Activated naive CD4-positive, alpha-beta T cell treated with anti-CD3 and anti-CD28 coated beads, Interleukin-2, amount 10 ng/mL, durations not matched to agents 7 days and 5 days (primary cell): ENCODE measurements around the gene FBLIM1.
A peak's percentile ranks its signal among the peaks of the same experiment; 100 is the strongest.

ENCODE experiments used
- CTCF ChIA-PET: fragments of 350-600 bp; sonication (Branson Sonifier 250); formaldehyde crosslinking; loops from one replicate; lab custom pipeline; 2021; ENCODE audit warnings: antibody characterized with exemption; lab: Charles Lee
- DNase-seq: peaks from one replicate; pipeline ENCODE4 v3.0.0-alpha.2; 2020
- H3K27ac Mint-ChIP-seq: one replicate; pipeline ENCODE4 v1.8.0; 2021; ENCODE audit warnings: mild to moderate bottlenecking, moderate library complexity, mixed read lengths
- H3K27me3 Mint-ChIP-seq: one replicate; pipeline ENCODE4 v1.8.0; 2021; ENCODE audit warnings: mild to moderate bottlenecking, mixed read lengths
- H3K36me3 Mint-ChIP-seq: one replicate; pipeline ENCODE4 v1.8.0; 2021; ENCODE audit warnings: mixed read lengths
- H3K4me1 Mint-ChIP-seq: one replicate; pipeline ENCODE4 v1.8.0; 2021; ENCODE audit warnings: mixed read lengths
- H3K4me3 Mint-ChIP-seq: one replicate; pipeline ENCODE4 v1.8.0; 2021; ENCODE audit warnings: mild to moderate bottlenecking, moderate library complexity, mixed read lengths
- H3K9me3 Mint-ChIP-seq: one replicate; pipeline ENCODE4 v1.8.0; 2021; ENCODE audit warnings: mixed read lengths

FBLIM1 gene

DNA sequence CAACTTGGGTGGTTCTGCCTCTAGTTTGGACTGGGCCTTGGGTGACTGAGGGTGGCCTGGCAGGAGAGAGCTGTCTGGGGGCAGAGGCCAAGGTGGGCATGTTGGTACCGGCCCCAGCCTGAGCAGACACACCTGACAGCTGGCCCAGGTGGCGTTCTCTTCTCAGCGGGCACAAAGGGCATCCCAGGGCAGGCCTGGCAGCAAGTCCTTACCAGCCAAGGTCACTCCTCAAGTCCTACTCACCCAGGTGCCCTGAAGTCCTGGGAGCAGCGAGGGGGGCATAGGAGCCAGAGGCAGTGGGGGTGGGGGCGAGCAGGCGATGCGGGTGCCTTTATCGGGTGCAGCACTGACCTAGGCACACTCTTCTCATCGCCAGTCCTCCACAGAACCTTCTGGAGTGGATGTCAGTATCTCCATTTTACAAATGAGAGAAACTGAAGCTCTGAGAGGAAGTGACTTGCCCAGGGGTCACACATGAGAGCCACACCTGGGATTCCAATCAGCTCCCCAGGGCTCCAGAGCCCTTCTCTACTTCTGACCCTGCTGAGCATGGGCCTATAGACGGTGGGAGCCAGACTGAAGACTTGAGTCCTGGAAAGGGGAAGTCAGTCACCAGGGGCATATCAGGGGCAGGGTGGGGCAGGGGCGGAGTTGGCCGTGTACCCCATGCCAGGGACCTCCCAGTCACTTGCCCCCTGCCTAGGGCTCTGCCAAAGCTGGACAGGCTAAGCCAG is 23.1 kb upstream of the FBLIM1 start:
- Mint-ChIP-seq H3K27ac (no peak overlapping the region), H3K27me3 (no peaks in the 10 kb centered on the region), H3K4me1 (no peaks in the 10 kb centered on the region), H3K36me3 (peaks cover 6% of the 10 kb centered on the region), H3K4me3 (no peak overlapping the region), H3K9me3 (no peaks in the 10 kb centered on the region)
- CTCF ChIA-PET = no interaction called here
- DNase-seq = no peak

DNA sequence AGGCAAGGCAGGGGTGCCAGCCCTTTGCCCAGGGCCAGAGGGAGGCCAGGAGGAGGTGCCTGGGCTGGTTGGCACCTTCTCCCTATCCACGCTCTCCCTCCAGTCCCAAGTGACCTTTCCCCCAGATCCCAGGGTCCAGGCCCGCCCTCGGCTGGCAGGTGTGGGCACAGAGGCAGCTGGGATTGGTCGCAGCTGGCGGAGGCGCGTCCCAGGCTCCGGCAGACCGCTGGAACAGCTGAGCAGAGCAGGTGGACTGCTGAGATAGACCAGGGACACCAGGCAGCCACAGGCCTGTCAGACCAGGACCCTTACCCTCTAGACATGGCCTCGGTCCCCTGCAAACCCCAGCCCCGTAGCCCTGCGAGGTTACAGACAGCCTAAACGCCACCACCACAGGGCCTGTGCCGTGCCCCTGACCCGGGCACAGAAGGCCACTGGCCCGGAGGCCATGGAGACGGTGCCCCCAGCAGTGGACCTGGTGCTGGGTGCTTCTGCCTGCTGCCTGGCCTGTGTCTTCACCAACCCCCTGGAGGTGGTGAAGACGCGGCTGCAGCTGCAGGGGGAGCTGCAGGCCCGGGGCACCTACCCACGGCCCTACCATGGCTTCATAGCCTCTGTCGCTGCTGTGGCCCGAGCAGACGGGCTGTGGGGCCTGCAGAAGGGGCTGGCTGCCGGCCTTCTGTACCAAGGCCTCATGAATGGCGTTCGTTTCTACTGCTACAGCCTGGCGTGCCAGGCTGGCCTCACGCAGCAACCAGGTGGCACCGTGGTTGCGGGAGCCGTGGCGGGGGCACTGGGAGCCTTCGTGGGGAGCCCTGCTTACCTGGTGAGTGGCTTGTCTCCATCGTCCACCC is 22.3 kb upstream of the FBLIM1 start, which contains the start of gene SLC25A34:
TSS of gene SLC25A34 (plus strand) at position 221 of the 854 bp plus-strand sequence. CDS start at position 449, 228 bp downstream.
- Mint-ChIP-seq H3K9me3 (no peaks in the 10 kb centered on the region), H3K4me1 (peaks cover 3% of the 10 kb centered on the region), H3K4me3 (no peak within 1 kb of the TSS), H3K27ac (no peak within 1 kb of the TSS), H3K27me3 (peaks cover 2% of the 10 kb centered on the region), H3K36me3 (peaks cover 6% of the 10 kb centered on the region)
- DNase-seq = no peak
- CTCF ChIA-PET = no interaction called here

GRCh38 chr1:15736892-15737261 is 21.7 kb upstream of the FBLIM1 start:
- H3K27ac Mint-ChIP-seq = no peak overlapping the region
- CTCF ChIA-PET = interaction anchor here (5.7 kb wide), 1 partner anchor 142 kb away, joined by 60 read pairs; no protein-coding TSS in a partner anchor

GRCh38 chr1:15737324-15738319 is 21.0 kb upstream of the FBLIM1 start:
- peaks cover 6% of the 10 kb centered on the region for H3K27me3 Mint-ChIP-seq
- no peaks in the 10 kb centered on the region for H3K9me3 Mint-ChIP-seq
- H3K4me3 Mint-ChIP-seq = no peak overlapping the region
- CTCF ChIA-PET = interaction anchor here (1.1 to 5.7 kb wide), 2 partner anchors 54 to 143 kb away, joined by 3 to 60 read pairs; no protein-coding TSS in a partner anchor
- peaks cover 7% of the 10 kb centered on the region for H3K4me1 Mint-ChIP-seq
- no peak overlapping the region for H3K27ac Mint-ChIP-seq
- peaks cover 1% of the 10 kb centered on the region for H3K36me3 Mint-ChIP-seq
- no peak for DNase-seq

More at GRCh38 chr1:15736892-15737261, 21.7 kb upstream of the FBLIM1 start:
- no peak for DNase-seq
- Mint-ChIP-seq H3K9me3 (no peaks in the 10 kb centered on the region), H3K4me1 (peaks cover 7% of the 10 kb centered on the region), H3K36me3 (peaks cover 6% of the 10 kb centered on the region), H3K27me3 (peaks cover 6% of the 10 kb centered on the region), H3K4me3 (no peak overlapping the region)

- Mint-ChIP-seq H3K4me1 (peaks cover 7% of the 10 kb centered on the region), H3K27ac (no peak overlapping the region), H3K27me3 (peaks cover 6% of the 10 kb centered on the region), H3K36me3 (no peaks in the 10 kb centered on the region), H3K9me3 (no peaks in the 10 kb centered on the region), H3K4me3 (no peak overlapping the region)
- DNase-seq = no peak
- CTCF ChIA-PET = interaction anchor here (5.7 kb wide), 1 partner anchor 144 kb away, joined by 60 read pairs; no protein-coding TSS in a partner anchor
Observed at GRCh38 chr1:15738416-15739113, 20.0 kb upstream of the FBLIM1 start.

GRCh38 chr1:15739259-15739658 is 19.3 kb upstream of the FBLIM1 start:
- H3K27ac Mint-ChIP-seq = no peak overlapping the region
- DNase-seq = no peak
- H3K4me3 Mint-ChIP-seq = no peak overlapping the region
- CTCF ChIA-PET = interaction anchor here (1.3 to 5.7 kb wide), 3 partner anchors 17 to 145 kb away, joined by 3 to 60 read pairs (median 6); no protein-coding TSS in a partner anchor
- no peaks in the 10 kb centered on the region for H3K36me3 Mint-ChIP-seq
- H3K9me3 Mint-ChIP-seq = no peaks in the 10 kb centered on the region
- H3K4me1 Mint-ChIP-seq = peaks cover 7% of the 10 kb centered on the region
- H3K27me3 Mint-ChIP-seq = peaks cover 6% of the 10 kb centered on the region

DNA sequence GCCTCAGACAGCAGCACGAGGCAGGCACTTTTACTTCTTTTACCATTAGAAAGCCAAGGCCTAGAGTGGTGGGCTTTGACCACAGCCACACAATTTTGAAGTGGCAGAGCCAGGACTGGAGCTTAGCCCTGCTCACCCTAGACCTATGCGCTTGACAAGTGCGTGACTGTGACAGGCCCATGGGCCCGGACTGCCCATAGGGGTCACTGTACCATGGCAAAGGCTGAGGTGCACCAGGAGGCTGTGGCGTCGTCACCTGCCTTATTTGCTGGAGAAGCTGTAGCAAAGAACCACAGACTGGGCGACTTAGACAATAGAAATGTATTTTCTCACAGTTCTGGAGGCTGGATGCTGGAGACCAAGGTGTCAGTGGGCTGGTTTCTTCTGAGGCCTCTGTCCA is 18.9 kb upstream of the FBLIM1 start:
- H3K4me1 Mint-ChIP-seq = peaks cover 7% of the 10 kb centered on the region
- no peaks in the 10 kb centered on the region for H3K9me3 Mint-ChIP-seq
- H3K27ac Mint-ChIP-seq = no peak overlapping the region
- no peak overlapping the region for H3K4me3 Mint-ChIP-seq
- CTCF ChIA-PET = interaction anchor here (1.3 to 5.7 kb wide), 4 partner anchors 16 to 145 kb away, joined by 3 to 60 read pairs (median 5); no protein-coding TSS in a partner anchor
- no peaks in the 10 kb centered on the region for H3K36me3 Mint-ChIP-seq
- no peak for DNase-seq
- peaks cover 10% of the 10 kb centered on the region for H3K27me3 Mint-ChIP-seq

GRCh38 chr1:15740924-15741850 is 17.4 kb upstream of the FBLIM1 start:
- no peaks in the 10 kb centered on the region for H3K9me3 Mint-ChIP-seq
- no peak overlapping the region for H3K4me3 Mint-ChIP-seq
- DNase-seq = peak; percentile 84
- CTCF ChIA-PET = interaction anchor here (0.7 to 5.7 kb wide), 12 partner anchors 10 to 152 kb away, joined by 3 to 60 read pairs (median 4); a partner anchor contains a TSS
- H3K4me1 Mint-ChIP-seq = peaks cover 7% of the 10 kb centered on the region
- H3K27ac Mint-ChIP-seq = no peak overlapping the region
- peaks cover 18% of the 10 kb centered on the region for H3K27me3 Mint-ChIP-seq
- no peaks in the 10 kb centered on the region for H3K36me3 Mint-ChIP-seq

GRCh38 chr1:15742339-15742801 is 16.2 kb upstream of the FBLIM1 start, which contains the start of gene TMEM82:
Gene TMEM82 (plus strand): TSS chr1:15742499. CDS start chr1:15742560, 61 bp downstream.
- Mint-ChIP-seq H3K27ac (no peak within 1 kb of the TSS), H3K4me3 (no peak within 1 kb of the TSS), H3K9me3 (no peaks in the 10 kb centered on the region), H3K36me3 (no peaks in the 10 kb centered on the region), H3K27me3 (peaks cover 18% of the 10 kb centered on the region), H3K4me1 (peaks cover 7% of the 10 kb centered on the region)
- CTCF ChIA-PET = interaction anchor here (5.7 kb wide), 1 partner anchor 148 kb away, joined by 60 read pairs; no protein-coding TSS in a partner anchor
- DNase-seq = no peak

GRCh38 chr1:15744122-15744679 is 14.4 kb upstream of the FBLIM1 start:
- CTCF ChIA-PET = no interaction called here
- DNase-seq = no peak
- Mint-ChIP-seq H3K27me3 (peaks cover 19% of the 10 kb centered on the region), H3K36me3 (no peaks in the 10 kb centered on the region), H3K27ac (no peak overlapping the region), H3K4me3 (no peak overlapping the region), H3K9me3 (no peaks in the 10 kb centered on the region), H3K4me1 (peaks cover 7% of the 10 kb centered on the region)

- CTCF ChIA-PET = no interaction called here
- Mint-ChIP-seq H3K4me1 (no peaks in the 10 kb centered on the region), H3K9me3 (no peaks in the 10 kb centered on the region)
Observed at GRCh38 chr1:15747378-15747777, 11.2 kb upstream of the FBLIM1 start.

More at GRCh38 chr1:15747378-15747777, 11.2 kb upstream of the FBLIM1 start:
- H3K27me3 Mint-ChIP-seq = peaks cover 31% of the 10 kb centered on the region
- no peaks in the 10 kb centered on the region for H3K36me3 Mint-ChIP-seq
- no peak for DNase-seq
- H3K4me3 Mint-ChIP-seq = no peak overlapping the region
- H3K27ac Mint-ChIP-seq = no peak overlapping the region
